Effector memory CD8-positive, alpha-beta T cell (primary cell): Measurements from ENCODE around the gene PFN3.

Experiments used
- ATAC-seq: fragments of 150-1000 bp; cut with Tn5 transposase; replicated peaks from 2 replicates; pipeline ENCODE4 v1.10.0; 2021; ENCODE audit warnings: mild to moderate bottlenecking, moderate library complexity
- DNase-seq, 3 experiments: peaks; one replicate each; pipeline ENCODE4 v3.0.0; 2021
- H3K27ac Mint-ChIP-seq, 2 donors: one replicate each; pipeline ENCODE4 v1.8.0; 2022; ENCODE audit warnings: mild to moderate bottlenecking in 2 of 2, mixed read lengths in 2 of 2, moderate library complexity in 2 of 2
- H3K27me3 Mint-ChIP-seq, 2 donors: one replicate each; pipeline ENCODE4 v1.8.0; 2022; ENCODE audit warnings: mixed read lengths in 2 of 2
- H3K36me3 Mint-ChIP-seq: one replicate; pipeline ENCODE4 v1.8.0; 2022; ENCODE audit warnings: mild to moderate bottlenecking, moderate library complexity, mixed read lengths; ENCODE audit not compliant: insufficient read depth
- H3K4me1 Mint-ChIP-seq, 2 donors: one replicate each; pipeline ENCODE4 v1.8.0; 2022; ENCODE audit warnings: low read depth in 2 of 2, mixed read lengths in 2 of 2
- H3K4me3 Mint-ChIP-seq, 2 donors: one replicate each; pipeline ENCODE4 v1.8.0; 2022; ENCODE audit warnings: mild to moderate bottlenecking in 2 of 2, mixed read lengths in 2 of 2, moderate library complexity in 2 of 2
- H3K9me3 Mint-ChIP-seq, 2 donors: one replicate each; pipeline ENCODE4 v1.8.0; 2022; ENCODE audit warnings: mixed read lengths in 2 of 2

PFN3 gene

DNA sequence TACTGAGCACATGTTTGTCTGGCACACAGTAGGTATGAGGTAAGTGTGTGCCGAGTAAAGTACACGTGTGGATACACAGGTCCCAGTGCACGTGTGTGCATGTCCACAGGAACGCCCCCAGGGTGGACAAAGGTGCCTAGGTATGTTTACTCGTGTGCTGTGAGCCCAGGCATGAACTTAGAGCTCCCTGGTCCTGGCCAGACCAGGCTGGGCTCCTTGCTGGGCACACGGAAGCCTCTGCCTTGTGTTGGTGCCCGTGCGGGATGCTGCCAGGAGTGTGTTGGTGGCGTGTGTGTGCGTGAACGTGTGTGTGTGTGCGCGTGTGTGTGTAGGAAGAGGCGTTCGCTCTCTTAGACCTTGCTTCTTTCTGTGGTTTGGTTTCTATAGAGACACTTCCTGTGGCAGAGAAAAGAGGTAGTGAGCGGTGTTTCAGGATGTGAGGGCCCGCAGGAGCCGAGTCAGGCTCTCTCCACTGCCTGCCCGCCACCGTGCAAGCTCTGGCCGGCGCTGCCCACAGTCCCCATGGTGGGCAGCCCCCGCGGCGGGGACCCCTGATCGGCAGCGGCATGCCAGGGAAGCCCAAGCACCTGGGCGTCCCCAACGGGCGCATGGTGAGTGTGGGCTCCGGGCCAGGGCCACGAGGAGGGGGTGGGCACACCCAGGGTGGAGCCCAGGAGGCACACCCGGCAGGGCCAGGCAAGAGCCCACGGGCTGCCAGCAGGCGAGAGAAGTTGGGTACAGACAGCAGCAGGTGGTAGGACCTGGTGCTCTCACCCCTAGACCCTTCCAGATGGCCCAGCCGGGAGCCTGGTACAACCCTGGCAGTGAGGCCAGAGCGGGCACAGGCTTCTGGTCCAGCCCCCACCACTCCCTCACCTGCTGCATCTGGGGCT lies 42.8 kb downstream of the PFN3 start, which contains the start of gene RGS14:
Gene RGS14, plus strand, starts transcription at position 466 of the 893 bp plus-strand sequence. Its CDS starts 101 bp downstream, at position 567.
- peak; percentile 58 to 61 (median 58) for DNase-seq
- ATAC-seq: peak; percentile 95
- peaks cover 61 to 65% of the 10 kb centered on the region in 2 donors for H3K4me1 Mint-ChIP-seq
- H3K36me3 Mint-ChIP-seq: peaks cover 35% of the 10 kb centered on the region
- H3K27me3 Mint-ChIP-seq: no peaks in the 10 kb centered on the region
- H3K9me3 Mint-ChIP-seq: no peaks in the 10 kb centered on the region
- H3K27ac Mint-ChIP-seq: peak within 1 kb of the TSS; percentile 92 to 98
- peak within 1 kb of the TSS; percentile 87 to 96 for H3K4me3 Mint-ChIP-seq

GRCh38 chr5:177357146-177357458 lies 43.4 kb downstream of the PFN3 start:
- ATAC-seq (no peak), DNase-seq (no peak)
- Mint-ChIP-seq H3K4me3 (peak overlapping the region; percentile 87 to 96), H3K27me3 (no peaks in the 10 kb centered on the region), H3K9me3 (no peaks in the 10 kb centered on the region), H3K36me3 (peaks cover 39% of the 10 kb centered on the region), H3K27ac (peak overlapping the region; percentile 92 to 98), H3K4me1 (peaks cover 56 to 60% of the 10 kb centered on the region in 2 donors)

- DNase-seq (no peak), ATAC-seq (no peak)
- Mint-ChIP-seq H3K4me3 (peak overlapping the region; percentile 87 to 96), H3K36me3 (peaks cover 42% of the 10 kb centered on the region), H3K27me3 (no peaks in the 10 kb centered on the region), H3K27ac (peak overlapping the region; percentile 92 to 98), H3K9me3 (no peaks in the 10 kb centered on the region), H3K4me1 (peaks cover 56 to 60% of the 10 kb centered on the region in 2 donors)
These were observed 43.7 kb downstream of the PFN3 start for GRCh38 chr5:177356746-177357145.

GRCh38 chr5:177355868-177356168 lies 44.6 kb downstream of the PFN3 start:
- H3K4me1 Mint-ChIP-seq: peaks cover 58 to 62% of the 10 kb centered on the region in 2 donors
- DNase-seq: no peak
- no peaks in the 10 kb centered on the region for H3K27me3 Mint-ChIP-seq
- H3K4me3 Mint-ChIP-seq: peak overlapping the region in 1 of 2 donors; percentile 96
- no peak for ATAC-seq
- no peaks in the 10 kb centered on the region for H3K9me3 Mint-ChIP-seq
- peak overlapping the region; percentile 35 to 38 for H3K27ac Mint-ChIP-seq
- H3K36me3 Mint-ChIP-seq: peaks cover 46% of the 10 kb centered on the region

- H3K9me3 Mint-ChIP-seq: no peaks in the 10 kb centered on the region
- H3K4me1 Mint-ChIP-seq: peaks cover 60 to 65% of the 10 kb centered on the region in 2 donors
- H3K36me3 Mint-ChIP-seq: peaks cover 47% of the 10 kb centered on the region
- peak overlapping the region in 1 of 2 donors; percentile 38 for H3K27ac Mint-ChIP-seq
- H3K27me3 Mint-ChIP-seq: no peaks in the 10 kb centered on the region
- H3K4me3 Mint-ChIP-seq: no peak overlapping the region
- ATAC-seq: no peak
- DNase-seq: no peak
These were observed 45.1 kb downstream of the PFN3 start for GRCh38 chr5:177355162-177355867.

GRCh38 chr5:177354711-177355110 lies 45.8 kb downstream of the PFN3 start:
- DNase-seq (no peak), ATAC-seq (no peak)
- Mint-ChIP-seq H3K4me1 (peaks cover 60 to 62% of the 10 kb centered on the region in 2 donors), H3K27me3 (no peaks in the 10 kb centered on the region), H3K9me3 (no peaks in the 10 kb centered on the region), H3K4me3 (no peak overlapping the region), H3K27ac (peak overlapping the region in 1 of 2 donors; percentile 12), H3K36me3 (peaks cover 52% of the 10 kb centered on the region)

DNA sequence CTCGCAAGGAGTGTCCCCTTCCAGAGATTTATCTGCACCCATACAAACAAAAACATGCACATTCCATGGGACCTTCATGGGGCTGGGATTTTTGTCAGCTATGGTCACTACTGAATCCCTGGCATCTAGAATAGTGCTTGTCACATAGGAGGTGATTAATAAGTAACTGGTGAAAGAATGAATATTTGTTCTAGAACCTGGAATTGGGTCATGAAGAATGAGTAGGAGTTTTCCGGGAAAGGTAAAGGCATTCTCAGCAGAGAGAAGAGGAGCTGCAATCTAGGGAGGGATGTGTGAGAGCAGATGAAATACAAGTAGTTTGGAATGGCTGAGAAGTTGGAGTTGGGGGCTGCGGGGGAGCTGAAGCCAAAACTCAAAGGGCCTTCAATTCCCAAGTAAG lies 46.2 kb downstream of the PFN3 start:
- H3K36me3 Mint-ChIP-seq: peaks cover 50% of the 10 kb centered on the region
- H3K4me3 Mint-ChIP-seq: no peak overlapping the region
- peaks cover 61 to 62% of the 10 kb centered on the region in 2 donors for H3K4me1 Mint-ChIP-seq
- no peaks in the 10 kb centered on the region for H3K9me3 Mint-ChIP-seq
- no peak overlapping the region for H3K27ac Mint-ChIP-seq
- ATAC-seq (no peak), DNase-seq (no peak)
- H3K27me3 Mint-ChIP-seq: no peaks in the 10 kb centered on the region

- DNase-seq (no peak), ATAC-seq (no peak)
- H3K4me1 Mint-ChIP-seq: peaks cover 56 to 58% of the 10 kb centered on the region in 2 donors
- no peaks in the 10 kb centered on the region for H3K9me3 Mint-ChIP-seq
- H3K36me3 Mint-ChIP-seq: peaks cover 57% of the 10 kb centered on the region
- no peak overlapping the region for H3K4me3 Mint-ChIP-seq
- H3K27me3 Mint-ChIP-seq: no peaks in the 10 kb centered on the region
- no peak overlapping the region for H3K27ac Mint-ChIP-seq
These were observed 47.4 kb downstream of the PFN3 start for GRCh38 chr5:177353093-177353492.

DNA sequence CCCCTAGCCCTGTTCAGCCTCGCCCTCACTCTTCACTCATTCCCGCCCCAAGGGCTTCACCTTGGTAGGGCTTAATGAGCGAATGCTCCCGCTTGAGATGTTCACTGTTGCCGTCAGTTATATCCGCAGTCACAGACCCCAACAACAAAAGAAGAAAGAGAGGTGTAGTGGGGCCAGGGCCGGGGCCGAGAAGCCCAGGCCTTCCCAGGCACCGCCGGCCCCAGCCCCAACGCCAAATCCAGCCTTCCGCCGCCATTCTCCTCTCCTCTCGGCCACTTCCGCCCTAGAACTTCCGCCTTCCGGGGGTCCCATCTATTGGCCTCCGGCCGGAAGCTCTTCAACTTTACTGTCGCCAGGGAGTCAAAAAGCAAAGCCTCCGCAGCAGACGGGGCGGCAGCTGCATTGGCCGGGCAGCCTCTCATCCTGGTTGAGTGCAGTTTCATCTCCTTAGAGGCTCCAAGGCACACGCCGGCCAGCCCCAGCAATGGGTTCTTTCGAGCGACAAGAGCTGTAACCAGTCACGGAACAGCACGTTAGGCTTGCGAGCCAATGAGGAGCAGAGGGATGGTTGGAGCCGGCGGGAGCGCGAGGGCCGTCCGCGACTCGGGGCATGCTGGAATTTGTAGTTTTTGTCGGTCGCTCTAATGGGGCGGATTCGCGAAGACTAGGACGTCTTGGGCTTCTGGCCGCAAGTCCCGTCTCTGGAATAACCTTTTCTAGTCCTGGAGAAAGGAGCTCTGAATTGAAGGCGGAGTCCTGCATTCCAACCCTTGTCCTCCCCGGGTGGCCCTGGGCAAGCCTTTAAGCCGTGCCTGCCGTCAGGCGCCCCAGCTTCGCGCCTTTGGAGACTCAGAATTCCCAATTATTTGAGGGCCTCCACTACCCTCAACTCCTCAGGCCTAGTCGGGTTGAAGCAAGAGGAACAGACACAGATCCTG lies 48.8 kb downstream of the PFN3 start, which contains the start of gene LMAN2:
Gene LMAN2, minus strand, starts transcription at position 277 of the 938 bp plus-strand sequence. Its CDS starts 21 bp downstream, at position 256.
- DNase-seq: peak; percentile 85 to 91 (median 86)
- Mint-ChIP-seq H3K27me3 (no peaks in the 10 kb centered on the region), H3K4me3 (peak within 1 kb of the TSS; percentile 98 to 99), H3K27ac (peak within 1 kb of the TSS; percentile 100), H3K9me3 (no peaks in the 10 kb centered on the region), H3K4me1 (peaks cover 55 to 56% of the 10 kb centered on the region in 2 donors), H3K36me3 (peaks cover 55% of the 10 kb centered on the region)
- ATAC-seq: peak; percentile 96

- ATAC-seq (no peak), DNase-seq (no peak)
- Mint-ChIP-seq H3K4me3 (peak overlapping the region; percentile 98 to 99), H3K4me1 (peaks cover 50 to 54% of the 10 kb centered on the region in 2 donors), H3K27me3 (no peaks in the 10 kb centered on the region), H3K36me3 (peaks cover 55% of the 10 kb centered on the region), H3K27ac (peak overlapping the region; percentile 100), H3K9me3 (no peaks in the 10 kb centered on the region)
These were observed 49.6 kb downstream of the PFN3 start for GRCh38 chr5:177350776-177351391.
